HG02610 (cell line): ENCODE data around the gene MEIS1.
"Not testable (repeated sequence)": the region's sequence is repeated elsewhere in the genome, so short reads cannot be mapped to it uniquely, and the experiment has no call there.

Experiments
- ATAC-seq: cut with Tn5 transposase; IDR thresholded peaks from one replicate; pipeline ENCODE4 v1.9.1; 2021; ENCODE audit warnings: mild to moderate bottlenecking, moderate library complexity; ENCODE audit not compliant: unreplicated experiment

Gene MEIS1

DNA sequence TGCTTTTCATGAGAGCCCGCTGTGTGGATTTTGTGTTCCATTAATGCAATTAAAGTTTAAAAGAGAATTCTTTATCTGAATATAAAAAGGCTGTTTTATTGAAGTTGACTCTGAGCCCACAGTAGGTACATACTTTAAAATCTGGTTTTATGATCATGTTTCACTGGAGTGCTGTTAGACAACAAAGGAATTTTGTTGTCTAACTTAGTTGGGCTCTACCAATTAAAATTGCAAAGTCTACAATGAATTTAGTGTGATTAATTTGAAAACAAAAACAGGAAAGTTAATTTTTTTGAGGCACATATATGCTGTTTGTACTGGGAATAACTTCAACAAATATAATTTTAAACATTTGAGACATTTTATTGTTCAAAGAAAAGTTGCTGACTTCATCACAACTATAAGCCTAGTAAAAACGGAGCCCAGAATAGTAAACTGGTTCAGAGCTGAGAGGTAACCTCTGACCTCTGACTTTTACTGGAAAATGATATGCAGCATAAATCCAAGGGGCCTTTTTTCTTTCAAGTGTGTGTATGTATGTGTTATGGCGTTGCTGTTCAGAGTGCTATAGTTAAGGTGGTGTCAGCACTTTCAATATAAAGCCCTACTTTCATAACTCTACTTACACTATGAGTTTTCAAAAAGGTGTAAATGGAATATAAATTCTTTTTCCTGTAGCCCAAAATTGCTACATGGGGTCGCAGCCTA, 30.2 kb downstream of the MEIS1 start:
- ATAC-seq, result no peak

DNA sequence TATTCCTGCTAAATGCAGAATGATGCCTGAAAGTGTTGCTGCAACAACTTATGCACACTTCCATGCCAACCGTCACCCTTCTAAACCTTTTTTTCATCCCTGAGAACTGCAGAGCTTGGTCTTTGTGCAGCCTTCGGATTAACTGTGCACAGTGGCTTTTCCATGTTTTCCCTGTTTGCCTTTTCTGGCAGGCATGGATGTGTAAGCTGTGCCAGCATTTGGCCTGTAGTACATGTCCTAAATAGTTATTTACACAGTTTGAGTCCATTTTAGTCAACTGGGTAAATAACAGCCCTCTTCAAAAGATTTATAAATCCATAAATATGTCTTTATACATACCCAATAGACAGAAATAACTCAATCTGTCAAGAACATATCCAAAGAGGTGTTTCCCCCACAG, 31.5 kb downstream of the MEIS1 start:
- no peak for ATAC-seq

DNA sequence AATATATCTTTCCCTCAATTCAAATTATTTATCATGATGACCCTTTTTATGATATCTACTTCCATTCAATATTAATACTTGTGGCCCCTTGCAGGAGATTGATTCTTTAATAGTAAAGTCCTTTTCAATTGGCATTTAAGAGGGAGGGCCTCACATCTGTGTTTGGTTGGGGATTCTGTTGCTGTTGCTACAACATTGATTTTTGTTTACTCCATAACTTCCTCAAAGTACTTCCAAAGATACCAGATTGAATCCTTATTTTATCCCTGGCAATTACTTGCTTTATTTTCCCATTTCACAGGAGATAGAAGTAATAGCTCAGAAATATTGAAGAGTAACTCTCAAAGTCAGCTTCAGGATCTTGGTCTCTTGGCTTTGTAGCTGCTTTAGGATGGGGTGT, 32.8 kb downstream of the MEIS1 start:
- ATAC-seq, result no peak

DNA sequence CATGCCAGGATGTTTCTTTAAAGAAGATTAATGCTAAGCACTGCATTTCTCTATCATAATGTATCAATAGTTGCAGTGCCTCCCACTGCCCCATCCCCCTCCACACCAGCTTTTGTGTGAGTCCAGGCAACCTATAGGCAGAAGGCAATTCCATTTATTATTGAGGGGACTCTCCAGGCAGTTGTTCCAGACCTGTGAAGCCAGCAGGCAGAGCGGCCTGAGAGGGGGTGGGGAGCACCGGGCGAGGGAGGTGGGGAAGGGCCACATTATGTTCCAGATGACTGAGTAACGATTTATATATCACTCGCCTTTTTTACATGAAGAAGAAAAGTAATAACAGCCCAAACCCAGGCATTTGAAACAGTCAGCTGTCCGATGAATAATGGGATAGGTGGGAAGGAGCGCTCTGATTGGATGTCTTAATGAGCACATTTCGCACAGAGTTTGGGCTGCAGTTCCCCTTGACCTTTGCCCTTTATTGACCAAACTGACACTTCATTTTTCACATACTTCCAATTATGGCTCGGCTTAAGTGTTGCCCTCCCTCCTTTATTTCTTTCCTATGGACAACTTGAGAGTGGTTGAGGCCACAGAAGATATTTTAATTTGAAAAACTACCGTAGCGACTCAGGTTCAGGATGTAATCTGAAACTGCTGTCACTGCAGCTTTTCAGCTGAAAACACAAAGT, 34.4 kb downstream of the MEIS1 start:
- no peak for ATAC-seq

DNA sequence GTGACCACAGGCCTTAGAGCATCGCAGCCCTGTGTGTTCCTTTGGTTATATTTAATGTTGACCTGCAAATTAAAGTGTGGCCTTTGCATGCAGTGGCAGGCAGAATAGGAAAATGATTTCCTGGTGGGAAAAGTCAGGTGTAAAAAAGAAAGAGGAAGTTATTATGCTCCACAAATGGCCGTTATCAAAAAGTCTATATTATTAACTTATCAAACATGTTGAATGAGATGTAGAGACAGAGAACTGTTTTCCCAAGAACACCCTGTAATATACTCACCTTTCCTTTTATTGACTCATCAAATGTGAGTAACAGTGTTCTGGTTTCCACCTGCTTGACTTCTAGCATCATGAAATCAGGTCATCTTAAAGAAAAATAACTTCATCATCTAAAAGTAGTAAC, 35.3 kb downstream of the MEIS1 start:
- no peak for ATAC-seq

DNA sequence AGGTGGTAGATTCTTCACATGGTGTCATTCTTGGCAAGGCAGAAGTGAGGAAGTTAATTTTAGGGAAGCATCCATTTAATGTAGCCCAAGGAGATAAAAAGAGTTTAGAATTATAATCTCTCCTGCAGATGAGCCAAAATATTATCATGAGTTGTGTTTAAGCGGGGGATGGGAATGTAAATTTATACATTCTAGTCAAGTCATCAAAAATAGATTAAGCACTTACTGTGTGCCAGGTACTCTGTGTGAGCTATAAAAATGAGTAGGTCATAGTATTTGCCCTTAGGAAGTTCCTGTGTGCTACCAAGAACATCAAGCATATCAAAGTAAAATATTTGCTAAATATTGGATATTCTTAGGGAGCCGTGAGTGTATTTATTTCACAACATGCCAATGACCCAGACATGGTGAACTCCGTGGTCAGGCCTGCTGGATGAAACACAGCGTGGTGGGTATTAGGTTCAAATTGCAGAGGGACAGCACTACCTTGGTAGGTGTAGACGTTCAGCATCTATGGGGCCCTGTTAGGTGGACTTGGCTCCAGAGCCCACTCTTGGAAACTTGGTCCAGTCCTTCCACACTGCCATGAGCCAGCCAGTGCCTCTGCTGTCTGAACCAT, 37.4 kb downstream of the MEIS1 start:
- ATAC-seq, result no peak

- ATAC-seq, result no peak
Observed at GRCh38 chr2:66477135-66477842, 42.4 kb downstream of the MEIS1 start.

GRCh38 chr2:66478299-66478698, 43.4 kb downstream of the MEIS1 start:
- no peak for ATAC-seq

DNA sequence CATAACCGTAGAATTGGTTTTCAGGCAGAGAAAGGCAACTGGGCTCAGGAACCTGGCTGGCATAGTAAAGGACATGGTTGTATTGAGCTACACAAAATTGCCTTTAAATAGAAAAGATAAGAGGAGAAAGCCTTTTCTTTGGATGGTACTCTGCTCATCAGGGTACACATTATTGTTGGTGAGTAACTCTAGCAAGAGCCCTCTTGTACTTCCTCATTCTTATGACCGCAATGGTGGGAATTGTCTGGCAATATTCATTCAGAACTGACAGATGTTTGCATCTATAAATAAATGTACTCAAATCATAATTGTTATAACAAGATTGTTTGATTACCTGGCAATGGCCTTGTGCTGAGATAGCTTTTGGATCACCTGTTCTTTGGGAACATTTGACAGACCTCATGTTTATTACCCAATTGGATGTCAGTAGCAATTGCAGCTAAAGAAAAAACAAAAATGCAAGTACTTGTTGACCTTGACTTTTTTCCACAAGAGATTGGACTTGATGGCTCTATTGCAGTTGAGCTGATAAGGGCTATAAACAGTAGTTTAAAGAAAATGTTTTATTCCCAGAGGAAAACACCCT, 43.9 kb downstream of the MEIS1 start:
- ATAC-seq, result no peak

- no peak for ATAC-seq
Observed at GRCh38 chr2:66481100-66481549, 46.2 kb downstream of the MEIS1 start.

DNA sequence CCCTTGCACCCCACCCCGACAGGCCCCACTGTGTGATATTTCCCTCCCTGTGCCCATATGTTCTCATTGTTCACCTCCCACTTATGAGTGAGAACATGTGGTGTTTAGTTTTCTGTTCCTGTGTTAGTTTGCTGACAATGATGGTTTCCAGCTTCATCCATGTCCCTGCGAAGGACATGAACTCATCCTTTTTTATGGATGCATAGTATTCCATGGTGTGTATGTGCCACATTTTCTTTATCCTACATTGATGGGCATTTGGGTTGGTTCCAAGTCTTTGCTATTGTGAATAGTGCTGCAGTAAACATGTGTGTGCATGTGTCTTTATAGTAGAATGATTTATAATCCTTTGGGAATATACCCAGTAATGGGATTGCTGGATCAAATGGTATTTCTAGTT, 50.3 kb downstream of the MEIS1 start:
- not testable (repeated sequence) for ATAC-seq

DNA sequence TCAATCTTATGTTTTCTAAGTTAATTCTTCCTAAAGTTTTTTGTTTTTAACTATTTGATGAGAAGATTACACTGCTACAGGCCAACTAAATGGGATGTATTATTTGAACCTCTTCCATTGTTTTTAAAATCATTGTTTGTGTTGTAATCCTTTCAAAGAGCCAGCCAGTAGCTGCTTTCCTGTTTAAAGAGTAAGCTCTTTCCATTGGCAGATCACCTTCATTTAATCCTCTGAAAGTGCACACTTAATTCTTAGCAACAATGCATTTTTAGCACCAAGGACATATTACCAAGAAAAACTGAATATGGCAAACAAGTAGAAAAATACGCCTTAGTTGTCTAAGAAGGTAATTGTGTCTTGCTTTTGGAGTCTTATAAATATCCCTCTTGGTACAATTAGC, 54.0 kb downstream of the MEIS1 start:
- ATAC-seq, result no peak

DNA sequence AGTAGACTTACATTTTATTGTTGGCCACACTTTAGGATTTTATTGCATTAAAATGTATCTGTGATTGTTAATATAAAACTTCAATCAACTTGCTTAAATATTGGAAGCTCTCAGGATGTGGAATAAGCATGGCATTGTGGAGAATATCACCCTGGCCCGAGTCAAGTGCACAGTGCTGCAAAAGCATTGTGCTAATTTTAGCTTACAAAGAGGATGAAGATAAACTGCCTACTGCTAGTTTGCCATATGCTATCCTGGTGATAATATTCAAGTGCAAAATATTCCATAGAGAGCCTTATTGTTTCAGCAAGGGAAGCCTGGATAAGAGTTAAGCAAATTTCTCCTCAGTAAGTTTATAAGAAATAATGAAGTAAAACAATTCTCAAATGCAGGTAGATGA, 54.5 kb downstream of the MEIS1 start:
- no peak for ATAC-seq

GRCh38 chr2:66490588-66491001, 55.7 kb downstream of the MEIS1 start:
- ATAC-seq, result no peak

GRCh38 chr2:66494708-66495107, 59.8 kb downstream of the MEIS1 start:
- ATAC-seq, result no peak

- no peak for ATAC-seq
Observed at GRCh38 chr2:66495788-66496640, 61.1 kb downstream of the MEIS1 start.

GRCh38 chr2:66496670-66497420, 61.9 kb downstream of the MEIS1 start:
- ATAC-seq, result no peak

- ATAC-seq, result no peak
Observed at GRCh38 chr2:66497431-66498288, 62.7 kb downstream of the MEIS1 start.
